ENCODE measurements around the gene CEP43. TPM values are rescaled to one million over a fixed set of nuclear protein-coding genes. Genes with fewer than 3 reads are reported as not detected.

The CEP43 gene
- total and polyA plus RNA-seq, 10 of the 15 experiments (the other 5 are each of a cell fraction or from before 2014, with no cell fraction given): 7.7 to 49.9 (median 24.6) TPM

DNA sequence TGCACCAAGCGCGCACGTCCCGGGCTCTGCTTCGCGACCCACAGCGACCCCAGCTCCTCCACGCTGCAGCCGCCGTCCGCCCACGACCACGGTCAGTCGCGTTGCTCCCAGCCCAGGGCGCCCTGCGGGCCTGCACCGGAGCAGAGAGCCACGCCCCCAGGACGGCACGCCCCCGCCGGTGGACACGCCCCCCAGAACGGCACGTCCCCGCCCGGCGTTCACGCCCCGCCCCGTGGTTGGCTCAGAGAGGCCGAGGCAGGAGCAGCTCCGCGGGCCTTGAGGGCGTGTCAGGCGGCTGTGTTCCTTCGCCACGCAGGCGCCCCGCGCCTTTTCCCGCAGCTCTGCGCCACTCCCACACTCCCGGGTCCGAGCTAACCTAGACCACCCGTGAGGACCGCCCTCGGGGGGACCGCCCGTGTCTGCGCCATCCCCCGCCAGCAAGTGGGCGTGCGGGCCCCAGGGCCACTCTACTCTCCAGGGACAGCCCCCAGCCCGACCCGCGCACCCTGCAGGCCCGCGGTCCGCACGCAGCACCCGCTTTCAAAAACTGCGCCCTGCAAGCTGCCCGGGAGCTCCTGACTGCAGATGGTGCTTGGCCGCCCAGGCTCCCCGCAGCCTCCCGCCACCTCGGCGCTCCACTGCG is 42.6 kb upstream of the CEP43 start, which contains the start of gene RNASET2 (continued):
- peak; percentile 49; the same call in 1 of the 2 replicates for TF ChIP-seq POLR2AphosphoS5 (IDR thresholded peaks at IDR 0.05; ENCODE audit: low read length)
- TF ChIP-seq POLR2AphosphoS2 (IDR thresholded peaks at IDR 0.05; ENCODE audit: low read depth, low read length): peak; percentile 68; the same call in 1 of the 2 replicates
- TF ChIP-seq BACH1 (IDR thresholded peaks at IDR 0.05; ENCODE audit: borderline replicate concordance): peak; percentile 66; the same call in 1 of the 2 replicates
- no peak for TF ChIP-seq TCF12 (IDR thresholded peaks at IDR 0.05; ENCODE audit: low read depth, low read length)
- TF ChIP-seq, protein P1, sequence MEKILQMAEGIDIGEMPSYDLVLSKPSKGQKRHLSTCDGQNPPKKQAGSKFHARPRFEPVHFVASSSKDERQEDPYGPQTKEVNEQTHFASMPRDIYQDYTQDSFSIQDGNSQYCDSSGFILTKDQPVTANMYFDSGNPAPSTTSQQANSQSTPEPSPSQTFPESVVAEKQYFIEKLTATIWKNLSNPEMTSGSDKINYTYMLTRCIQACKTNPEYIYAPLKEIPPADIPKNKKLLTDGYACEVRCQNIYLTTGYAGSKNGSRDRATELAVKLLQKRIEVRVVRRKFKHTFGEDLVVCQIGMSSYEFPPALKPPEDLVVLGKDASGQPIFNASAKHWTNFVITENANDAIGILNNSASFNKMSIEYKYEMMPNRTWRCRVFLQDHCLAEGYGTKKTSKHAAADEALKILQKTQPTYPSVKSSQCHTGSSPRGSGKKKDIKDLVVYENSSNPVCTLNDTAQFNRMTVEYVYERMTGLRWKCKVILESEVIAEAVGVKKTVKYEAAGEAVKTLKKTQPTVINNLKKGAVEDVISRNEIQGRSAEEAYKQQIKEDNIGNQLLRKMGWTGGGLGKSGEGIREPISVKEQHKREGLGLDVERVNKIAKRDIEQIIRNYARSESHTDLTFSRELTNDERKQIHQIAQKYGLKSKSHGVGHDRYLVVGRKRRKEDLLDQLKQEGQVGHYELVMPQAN (conservative IDR thresholded peaks at IDR 0.05): peak; percentile 76
- TF ChIP-seq GATAD2B (conservative IDR thresholded peaks at IDR 0.05; ENCODE audit: low read depth): peak; percentile 4; the same call in 1 of the 2 replicates

GRCh38 chr6:166957087-166957804 is 42.0 kb upstream of the CEP43 start:
- peak overlapping the region; percentile 45 for H2AFZ ChIP-seq (ENCODE audit: control insufficient read depth, low read depth, low read length)
- peak overlapping the region; percentile 71 for H3K4me3 ChIP-seq
- no peaks in the 10 kb centered on the region for H3K27me3 ChIP-seq (replicated peaks in 1 of 2; ENCODE audit: control insufficient read depth in 2 of 2, insufficient read depth in 2 of 2, low read length in 1 of 2)
- FAIRE-seq: no peak
- CTCF ChIA-PET: interaction anchor here (1.0 to 10.8 kb wide), 6 partner anchors 32 to 172 kb away, joined by 3 to 139 read pairs (median 4); no protein-coding TSS in a partner anchor
- peak overlapping the region; percentile 61 for H3K9ac ChIP-seq (ENCODE audit: control insufficient read depth, insufficient read depth, low read length)
- H3K9me3 ChIP-seq (replicated peaks; ENCODE audit: control insufficient read depth, insufficient read depth, low read length): no peaks in the 10 kb centered on the region
- H3K79me2 ChIP-seq (ENCODE audit: control insufficient read depth, insufficient read depth, low read length): peaks cover 47% of the 10 kb centered on the region
- no TSS peak for BruUV-seq (replicated peaks)
- H3K4me1 ChIP-seq (ENCODE audit: control insufficient read depth, insufficient read depth, low read length): peaks cover 43% of the 10 kb centered on the region
- H3K4me2 ChIP-seq (ENCODE audit: control insufficient read depth, insufficient read depth): peak overlapping the region; percentile 79
- DNase-seq (ENCODE audit: low read depth, low spot score): no peak
- H3K36me3 ChIP-seq (ENCODE audit: control insufficient read depth in 2 of 2, insufficient read depth in 2 of 2, low read length in 1 of 2): peaks cover under 1 to 3% of the 10 kb centered on the region in 2 experiments; a peak in 3 of 4 replicates
- intact Hi-C loops (cut with micrococcal nuclease; ENCODE audit: unreplicated experiment): loop anchor here (5.0 to 10.0 kb wide), 2 partner anchors 90 to 168 kb away; partner anchors contain the start of gene CCR6
- peak; percentile 56 for ATAC-seq
- WGBS (ENCODE audit: insufficient coverage, insufficient replicate concordance, low lambda C conversion rate, missing lambda C conversion rate): 2% methylated on average over 26 of the region's 26 CpGs
- H4K20me1 ChIP-seq (ENCODE audit: control insufficient read depth, insufficient read depth): no peaks in the 10 kb centered on the region
- SMC1A ChIA-PET (ENCODE audit: uncharacterized antibody, unreplicated experiment): interaction anchor here (0.8 to 6.3 kb wide), 15 partner anchors 8 to 167 kb away, joined by 3 to 85 read pairs (median 5); partner anchors contain the start of genes CCR6 and CEP43
- H3K27ac ChIP-seq (ENCODE audit: control insufficient read depth, insufficient read depth): peak overlapping the region; percentile 94
- RAD21 ChIA-PET (ENCODE audit: unreplicated experiment): interaction anchor here (0.6 to 8.0 kb wide), 16 partner anchors 13 to 195 kb away, joined by 3 to 79 read pairs (median 6); partner anchors contain the start of genes CCR6 and CEP43
- POLR2A ChIA-PET: interaction anchor here (0.6 to 2.0 kb wide), 15 partner anchors 8 to 195 kb away, joined by 3 to 9 read pairs (median 5); partner anchors contain the start of gene CEP43
- in situ Hi-C loops (cut with MboI): no loop called here
- no peak for TF ChIP-seq ESRRA (IDR thresholded peaks at IDR 0.05; ENCODE audit: low read length)
- no peak for TF ChIP-seq NFYA (IDR thresholded peaks at IDR 0.05; ENCODE audit: borderline replicate concordance, low read depth, low read length)
- TF ChIP-seq, protein P2, sequence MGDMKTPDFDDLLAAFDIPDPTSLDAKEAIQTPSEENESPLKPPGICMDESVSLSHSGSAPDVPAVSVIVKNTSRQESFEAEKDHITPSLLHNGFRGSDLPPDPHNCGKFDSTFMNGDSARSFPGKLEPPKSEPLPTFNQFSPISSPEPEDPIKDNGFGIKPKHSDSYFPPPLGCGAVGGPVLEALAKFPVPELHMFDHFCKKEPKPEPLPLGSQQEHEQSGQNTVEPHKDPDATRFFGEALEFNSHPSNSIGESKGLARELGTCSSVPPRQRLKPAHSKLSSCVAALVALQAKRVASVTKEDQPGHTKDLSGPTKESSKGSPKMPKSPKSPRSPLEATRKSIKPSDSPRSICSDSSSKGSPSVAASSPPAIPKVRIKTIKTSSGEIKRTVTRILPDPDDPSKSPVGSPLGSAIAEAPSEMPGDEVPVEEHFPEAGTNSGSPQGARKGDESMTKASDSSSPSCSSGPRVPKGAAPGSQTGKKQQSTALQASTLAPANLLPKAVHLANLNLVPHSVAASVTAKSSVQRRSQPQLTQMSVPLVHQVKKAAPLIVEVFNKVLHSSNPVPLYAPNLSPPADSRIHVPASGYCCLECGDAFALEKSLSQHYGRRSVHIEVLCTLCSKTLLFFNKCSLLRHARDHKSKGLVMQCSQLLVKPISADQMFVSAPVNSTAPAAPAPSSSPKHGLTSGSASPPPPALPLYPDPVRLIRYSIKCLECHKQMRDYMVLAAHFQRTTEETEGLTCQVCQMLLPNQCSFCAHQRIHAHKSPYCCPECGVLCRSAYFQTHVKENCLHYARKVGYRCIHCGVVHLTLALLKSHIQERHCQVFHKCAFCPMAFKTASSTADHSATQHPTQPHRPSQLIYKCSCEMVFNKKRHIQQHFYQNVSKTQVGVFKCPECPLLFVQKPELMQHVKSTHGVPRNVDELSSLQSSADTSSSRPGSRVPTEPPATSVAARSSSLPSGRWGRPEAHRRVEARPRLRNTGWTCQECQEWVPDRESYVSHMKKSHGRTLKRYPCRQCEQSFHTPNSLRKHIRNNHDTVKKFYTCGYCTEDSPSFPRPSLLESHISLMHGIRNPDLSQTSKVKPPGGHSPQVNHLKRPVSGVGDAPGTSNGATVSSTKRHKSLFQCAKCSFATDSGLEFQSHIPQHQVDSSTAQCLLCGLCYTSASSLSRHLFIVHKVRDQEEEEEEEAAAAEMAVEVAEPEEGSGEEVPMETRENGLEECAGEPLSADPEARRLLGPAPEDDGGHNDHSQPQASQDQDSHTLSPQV (IDR thresholded peaks at IDR 0.05): no peak
- peak; percentile 88 for TF ChIP-seq TBL1XR1 (IDR thresholded peaks at IDR 0.05; ENCODE audit: low read depth, low read length)
- TF ChIP-seq ZNF384 (IDR thresholded peaks at IDR 0.05; ENCODE audit: borderline replicate concordance, low read depth, low read length): no peak
- TF ChIP-seq FOXK2 (IDR thresholded peaks at IDR 0.05): no peak
- no peak for TF ChIP-seq KAT2A (conservative IDR thresholded peaks at IDR 0.05; ENCODE audit: control insufficient read depth, low read depth, low read length)
- TF ChIP-seq IKZF1 (conservative IDR thresholded peaks at IDR 0.05): peak; percentile 94
- TF ChIP-seq RAD51 (IDR thresholded peaks at IDR 0.05): no peak
